Body of pancreas (tissue), 4 donors: Measurements from ENCODE around the gene CFLAR. TPM values are rescaled to one million over a fixed set of nuclear protein-coding genes. Genes with fewer than 3 reads are reported as not detected.
"Not testable (repeated sequence)": the region's sequence is repeated elsewhere in the genome, so short reads cannot be mapped to it uniquely, and the experiment has no call there.

Experiments
- ATAC-seq: fragments of 150-250 bp; one replicate; pipeline ENCODE4 v1.9.1; 2016
- DNase-seq, 4 donors: peaks; one replicate each; pipeline ENCODE4 v3.0.0-alpha.2; 2019
- H3K27ac ChIP-seq, 4 donors: fragments of 200-600 bp; sonication (generic); 1 replicate in 3 of 4; 2 replicates in 1 of 4; pipeline versions ENCODE4 v1.5.1 to v1.6.1; 2016 to 2019; ENCODE audit warnings: mild to moderate bottlenecking in 1 of 4, mixed read lengths in 1 of 4, moderate library complexity in 1 of 4
- H3K27me3 ChIP-seq, 2 donors: fragments of 200-600 bp; sonication (generic); one replicate each; pipeline ENCODE4 v1.6.0; 2016; ENCODE audit warnings: mild to moderate bottlenecking in 1 of 2
- H3K36me3 ChIP-seq, 2 donors: fragments of 200-600 bp; sonication (generic); replicated peaks in 1 of 2; 2 replicates each; pipeline ENCODE4 v1.5.1; 2016; ENCODE audit warnings: low read depth in 2 of 2; ENCODE audit not compliant: insufficient read depth in 1 of 2
- H3K4me1 ChIP-seq: fragments of 200-600 bp; sonication (generic); one replicate; pipeline ENCODE4 v1.6.0; 2016
- H3K4me3 ChIP-seq, 2 donors: fragments of 200-600 bp; sonication (generic); 1 replicate in 1 of 2; 2 replicates in 1 of 2; pipeline ENCODE4 v1.5.1; 2016 to 2019
- H3K9me3 ChIP-seq, 3 donors: fragments of 200-600 bp; sonication (generic); 1 replicate in 2 of 3; 2 replicates in 1 of 3; pipeline ENCODE4 v1.5.1; 2016
- CTCF ChIP-seq, 7 experiments: fragments of 450-650 bp in 4 of 7; fragments of 200-600 bp in 3 of 7; sonication (generic) in 3 of 7; IDR thresholded peaks; one replicate each; pipeline ENCODE4 v1.5.1; 2016 to 2019; ENCODE audit warnings: antibody characterized with exemption in 7 of 7
- POLR2A ChIP-seq, 3 donors: fragments of 450-650 bp; IDR thresholded peaks; one replicate each; pipeline ENCODE4 v1.6.1; 2016; ENCODE audit warnings: antibody characterized with exemption in 3 of 3, mild to moderate bottlenecking in 2 of 3
- WGBS, 2 donors: methylation state at CpG; one replicate each; pipeline ENCODE4 v1.1.5; 2017; 5-methylcytosine and 5-hydroxymethylcytosine counted together
- intact Hi-C: fragments of 100-400 bp; cut with DNase I; formaldehyde crosslinking; loops from one replicate; pipeline ENCODE4 v1.15.1; 2023
- total RNA-seq, 2 donors: library from RNA; depleted of rRNA; stranded (reverse); fragments of >200 nt; gene quantifications; one replicate each; pipeline ENCODE4 v1.1.0, GENCODE V29; 2016

CFLAR gene
- total RNA-seq, 2 donors from 2014 or later = 83.3 to 113 TPM

GRCh38 chr2:201164166-201164565 is 48.2 kb downstream of the CFLAR start:
- DNase-seq (no peak), ATAC-seq (no peak)
- 93 to 95% methylated on average over 1 of the region's 1 CpG for WGBS, 2 donors
- H3K36me3 ChIP-seq = peaks cover 8 to 45% of the 10 kb centered on the region in 2 donors
- H3K27me3 ChIP-seq = no peaks in the 10 kb centered on the region
- H3K9me3 ChIP-seq = no peaks in the 10 kb centered on the region
- no peak overlapping the region for H3K4me3 ChIP-seq
- no peak overlapping the region for H3K27ac ChIP-seq
- intact Hi-C loops = no loop called here
- no peaks in the 10 kb centered on the region for H3K4me1 ChIP-seq
- TF ChIP-seq CTCF (IDR thresholded peaks at IDR 0.05) (no peak), POLR2A (IDR thresholded peaks at IDR 0.05) (no peak)

GRCh38 chr2:201167546-201167945 is 51.6 kb downstream of the CFLAR start:
- Histone ChIP-seq H3K4me3 (no peak overlapping the region), H3K9me3 (no peaks in the 10 kb centered on the region), H3K36me3 (peaks cover 8 to 30% of the 10 kb centered on the region in 2 donors), H3K4me1 (no peaks in the 10 kb centered on the region), H3K27me3 (no peaks in the 10 kb centered on the region), H3K27ac (no peak overlapping the region)
- intact Hi-C loops = no loop called here
- WGBS, 2 donors = 92 to 98% methylated on average over 3 of the region's 3 CpGs
- DNase-seq (no peak), ATAC-seq (no peak)
- TF ChIP-seq CTCF (IDR thresholded peaks at IDR 0.05) = no peak
- TF ChIP-seq POLR2A (IDR thresholded peaks at IDR 0.05) = no peak

GRCh38 chr2:201168496-201168895 is 52.5 kb downstream of the CFLAR start:
- WGBS, 2 donors = 81% methylated on average over 1 of the region's 1 CpG
- intact Hi-C loops = not testable (repeated sequence)

GRCh38 chr2:201171259-201171814 is 55.4 kb downstream of the CFLAR start:
- 84 to 85% methylated on average over 6 of the region's 6 CpGs for WGBS, 2 donors
- no peak for TF ChIP-seq POLR2A (IDR thresholded peaks at IDR 0.05)
- TF ChIP-seq CTCF (IDR thresholded peaks at IDR 0.05) = no peak
- DNase-seq (no peak), ATAC-seq (no peak)
- Histone ChIP-seq H3K4me1 (peaks cover 11% of the 10 kb centered on the region), H3K9me3 (no peaks in the 10 kb centered on the region), H3K27me3 (no peaks in the 10 kb centered on the region), H3K27ac (no peak overlapping the region), H3K36me3 (peaks cover 0 to 6% of the 10 kb centered on the region in 2 donors), H3K4me3 (no peak overlapping the region)
- intact Hi-C loops = no loop called here

More at GRCh38 chr2:201168496-201168895, 52.5 kb downstream of the CFLAR start:
- peaks cover 5 to 20% of the 10 kb centered on the region in 2 donors for H3K36me3 ChIP-seq
- H3K4me3 ChIP-seq, H3K27me3 ChIP-seq, ATAC-seq, H3K27ac ChIP-seq, H3K4me1 ChIP-seq, DNase-seq, H3K9me3 ChIP-seq: not testable (repeated sequence)

- H3K27me3 ChIP-seq = no peaks in the 10 kb centered on the region
- intact Hi-C loops = no loop called here
- no peak for TF ChIP-seq CTCF (IDR thresholded peaks at IDR 0.05)
- no peak for TF ChIP-seq POLR2A (IDR thresholded peaks at IDR 0.05)
- peaks cover 0 to 3% of the 10 kb centered on the region in 2 donors for H3K36me3 ChIP-seq
- H3K27ac ChIP-seq = no peak overlapping the region
- H3K9me3 ChIP-seq = no peaks in the 10 kb centered on the region
- peaks cover 14% of the 10 kb centered on the region for H3K4me1 ChIP-seq
- ATAC-seq (no peak), DNase-seq (no peak)
- H3K4me3 ChIP-seq = no peak overlapping the region
- 33 to 39% methylated on average over 2 of the region's 2 CpGs for WGBS, 2 donors
Measured at GRCh38 chr2:201172279-201172678, 56.3 kb downstream of the CFLAR start.
